Measurements from ENCODE around the gene RAB13. TPM values are rescaled to one million over a fixed set of nuclear protein-coding genes. Genes with fewer than 3 reads are reported as not detected.
"Not testable (repeated sequence)": the region's sequence is repeated elsewhere in the genome, so short reads cannot be mapped to it uniquely, and the experiment has no call there.

RAB13 gene
- total RNA-seq, 1 donor from 2014 or later = 10.0 TPM

GRCh38 chr1:153984123-153984894 is 1.8 kb downstream of the RAB13 start:
- Histone ChIP-seq H3K36me3 (peaks cover 4 to 15% of the 10 kb centered on the region in 2 donors), H3K27me3 (no peaks in the 10 kb centered on the region), H3K27ac (peak overlapping the region; percentile 88 to 90), H3K4me3 (peak overlapping the region; percentile 71 to 72), H3K4me1 (peaks cover 0 to 17% of the 10 kb centered on the region in 2 donors), H3K9me3 (no peaks in the 10 kb centered on the region)
- intact Hi-C loops (cut with DNase I) = no loop called here
- no peak for DNase-seq (ENCODE audit: low spot score in 2 of 2)
- no peak for TF ChIP-seq CTCF (IDR thresholded peaks at IDR 0.05)

GRCh38 chr1:153981735-153982134 is 4.4 kb downstream of the RAB13 start:
- intact Hi-C loops (cut with DNase I) = not testable (repeated sequence)

GRCh38 chr1:153979091-153979490 is 7.0 kb downstream of the RAB13 start:
- H3K4me1 ChIP-seq = peaks cover 6 to 15% of the 10 kb centered on the region in 2 donors
- H3K9me3 ChIP-seq; H3K27me3 ChIP-seq; DNase-seq (ENCODE audit: low spot score in 2 of 2); H3K4me3 ChIP-seq; intact Hi-C loops (cut with DNase I); H3K27ac ChIP-seq: not testable (repeated sequence)
- peaks cover 25 to 35% of the 10 kb centered on the region in 2 donors for H3K36me3 ChIP-seq

More at GRCh38 chr1:153981735-153982134, 4.4 kb downstream of the RAB13 start:
- H3K27me3 ChIP-seq; H3K27ac ChIP-seq; H3K9me3 ChIP-seq; H3K4me3 ChIP-seq; DNase-seq (ENCODE audit: low spot score in 2 of 2): not testable (repeated sequence)
- Histone ChIP-seq H3K36me3 (peaks cover 4 to 15% of the 10 kb centered on the region in 2 donors), H3K4me1 (peaks cover 0 to 23% of the 10 kb centered on the region in 2 donors)

- Histone ChIP-seq H3K27me3 (no peaks in the 10 kb centered on the region), H3K36me3 (peaks cover 31 to 41% of the 10 kb centered on the region in 2 donors), H3K9me3 (no peaks in the 10 kb centered on the region), H3K4me3 (peak overlapping the region; percentile 89 to 90), H3K27ac (peak overlapping the region; percentile 89 to 92), H3K4me1 (peaks cover 6 to 14% of the 10 kb centered on the region in 2 donors)
- DNase-seq (ENCODE audit: low spot score in 2 of 2) = no peak
- no peak for TF ChIP-seq CTCF (IDR thresholded peaks at IDR 0.05)
- intact Hi-C loops (cut with DNase I) = no loop called here
Measured at GRCh38 chr1:153978274-153978909, 7.7 kb downstream of the RAB13 start.

GRCh38 chr1:153977250-153978240 is 8.6 kb downstream of the RAB13 start, which contains the start of gene JTB:
TSS of gene JTB (minus strand) at chr1:153977674. CDS start at chr1:153977252, 422 bp downstream.
- intact Hi-C loops (cut with DNase I) = loop anchor here (1.0 kb wide), 1 partner anchor 10 kb away; the partner anchor contains the start of gene CREB3L4
- Histone ChIP-seq H3K36me3 (peaks cover 27 to 43% of the 10 kb centered on the region in 2 donors), H3K9me3 (no peaks in the 10 kb centered on the region), H3K27me3 (no peaks in the 10 kb centered on the region), H3K27ac (peak within 1 kb of the TSS; percentile 89 to 92), H3K4me1 (peaks cover 6 to 14% of the 10 kb centered on the region in 2 donors), H3K4me3 (peak within 1 kb of the TSS; percentile 89 to 90)
- TF ChIP-seq CTCF (IDR thresholded peaks at IDR 0.05) = no peak
- DNase-seq (ENCODE audit: low spot score in 2 of 2) = peak in 1 of 2 donors; percentile 95

- Histone ChIP-seq H3K27ac (peak overlapping the region; percentile 89 to 92), H3K36me3 (peaks cover 27 to 41% of the 10 kb centered on the region in 2 donors), H3K4me1 (peaks cover 6 to 14% of the 10 kb centered on the region in 2 donors), H3K9me3 (no peaks in the 10 kb centered on the region), H3K27me3 (no peaks in the 10 kb centered on the region), H3K4me3 (peak overlapping the region; percentile 89 to 90)
- no peak for DNase-seq (ENCODE audit: low spot score in 2 of 2)
- TF ChIP-seq CTCF (IDR thresholded peaks at IDR 0.05) = no peak
- intact Hi-C loops (cut with DNase I) = loop anchor here (1.0 kb wide), 1 partner anchor 10 kb away; the partner anchor contains the start of gene CREB3L4
Measured at GRCh38 chr1:153976819-153977249, 9.3 kb downstream of the RAB13 start.

Measured in ascending aorta (tissue), 2 donors.